ENCODE results near the gene RARG. TPM values are rescaled to one million over a fixed set of nuclear protein-coding genes. Genes with fewer than 3 reads are reported as not detected.
"Not testable (repeated sequence)": the region's sequence is repeated elsewhere in the genome, so short reads cannot be mapped to it uniquely, and the experiment has no call there.

Gene RARG
- total RNA-seq, 1 experiment from 2014 or later: 16.9 TPM

DNA sequence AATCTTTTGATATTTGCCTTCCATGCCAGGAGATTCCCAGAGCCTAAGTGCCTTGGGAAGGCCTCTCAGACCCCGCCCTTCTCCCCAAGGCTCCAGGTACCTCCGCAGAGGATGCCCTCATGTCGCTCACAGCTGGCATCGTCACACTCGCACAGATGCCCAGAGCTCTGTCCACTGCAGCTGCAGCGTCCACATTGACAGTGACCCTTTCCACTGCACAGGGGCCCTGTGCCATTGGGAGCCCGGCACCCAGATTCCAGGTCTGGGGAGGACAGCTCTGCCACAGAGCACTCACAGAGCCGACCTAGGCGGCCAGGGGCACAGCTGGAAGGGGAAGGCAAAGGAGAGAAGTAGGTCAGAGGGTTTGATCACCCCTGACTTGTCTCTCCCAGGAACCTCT is 39.0 kb downstream of the RARG start:
- DNase-seq (ENCODE audit: low read depth): no peak

DNA sequence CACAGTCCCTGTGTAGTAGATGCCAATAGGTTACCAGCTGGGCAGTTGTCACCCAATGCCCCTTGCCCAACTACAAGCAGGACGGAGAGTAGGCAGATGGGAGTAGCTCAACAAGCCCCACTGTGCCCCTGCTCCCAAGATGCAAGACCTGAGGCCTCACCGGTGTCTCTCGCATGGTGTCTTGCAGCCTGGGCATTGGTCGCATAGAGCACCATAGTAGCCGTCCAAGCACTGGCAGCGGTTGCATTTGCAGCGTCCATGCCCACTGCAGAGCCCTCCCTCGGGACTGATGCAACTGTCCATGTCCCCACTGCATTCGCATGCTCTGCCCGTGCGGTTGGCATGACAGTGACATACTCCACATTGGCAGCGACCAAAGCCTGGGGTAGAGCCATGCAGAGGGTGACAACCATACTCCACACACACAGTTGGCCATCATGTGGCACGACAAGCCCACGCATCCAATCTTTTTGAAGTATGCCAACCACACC is 39.4 kb downstream of the RARG start:
- DNase-seq (ENCODE audit: low read depth): no peak

DNA sequence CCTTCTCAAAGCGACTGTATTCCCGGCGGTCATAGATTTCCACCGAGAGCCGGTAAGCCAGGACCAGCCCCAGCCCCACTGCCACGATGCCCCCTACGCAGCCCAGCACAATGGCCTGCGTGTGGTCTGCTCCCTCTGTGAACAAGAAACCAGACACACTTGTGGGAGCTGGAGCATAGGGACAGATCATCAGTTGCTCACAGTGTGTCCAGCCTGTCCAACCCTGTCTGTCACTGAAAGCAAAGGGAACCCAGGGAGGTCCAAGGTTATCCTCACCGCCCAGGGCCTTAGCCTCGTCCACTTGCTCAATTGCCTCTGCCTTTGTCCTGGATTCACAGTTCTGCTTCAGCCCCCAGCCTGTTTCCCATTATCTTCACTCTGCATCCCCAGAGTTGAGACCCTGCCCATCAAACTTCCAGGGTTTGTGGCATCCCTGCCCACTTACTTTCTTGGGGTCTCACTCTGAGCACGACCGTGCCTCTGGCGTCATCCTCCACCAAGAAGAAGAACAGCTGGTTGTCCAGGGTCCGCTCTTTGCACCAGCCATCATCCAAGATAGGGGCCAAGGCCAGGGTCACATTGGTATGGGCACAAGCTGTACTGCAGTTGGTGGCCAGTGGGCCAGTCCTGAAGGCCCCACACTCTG is 40.0 kb downstream of the RARG start:
- no peak for DNase-seq (ENCODE audit: low read depth)

DNA sequence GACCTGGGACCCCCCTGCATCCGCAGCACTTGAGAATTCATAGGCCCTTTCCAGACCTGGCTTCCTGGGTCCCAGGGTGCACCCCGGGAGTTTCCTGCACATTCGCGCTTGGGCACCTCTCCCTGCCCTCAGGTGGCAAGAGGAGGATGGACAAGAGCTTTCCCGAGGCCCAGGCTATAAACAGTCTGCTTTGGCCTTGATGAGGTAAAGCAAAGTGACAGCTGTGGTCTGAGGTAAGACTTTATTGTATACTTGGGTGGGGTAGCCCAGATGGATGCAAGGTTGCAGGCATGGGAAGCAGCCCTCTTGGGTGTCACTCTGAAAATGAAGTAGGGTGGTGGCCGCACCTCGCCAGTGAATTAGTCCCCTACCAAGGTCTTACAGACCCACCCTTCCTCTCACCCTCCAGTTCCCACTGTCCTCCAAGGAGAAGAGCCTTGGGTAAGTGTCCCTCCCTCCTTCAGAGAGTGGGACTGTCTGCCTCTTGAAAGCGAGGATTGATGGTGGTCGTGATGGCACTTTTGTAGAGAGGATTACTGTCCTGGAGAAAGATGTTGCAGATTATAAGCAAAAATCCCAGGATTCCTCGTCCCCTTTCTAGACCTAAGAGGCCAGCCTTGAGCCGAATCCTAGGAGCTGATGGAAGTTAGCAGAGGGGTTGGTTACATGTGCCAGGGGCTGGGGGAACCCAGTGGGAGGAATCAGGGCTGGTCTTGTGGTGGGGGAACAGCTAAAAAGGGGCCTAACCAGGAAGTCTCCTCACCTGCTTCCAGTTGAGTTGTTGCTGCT is 40.7 kb downstream of the RARG start:
- no peak for DNase-seq (ENCODE audit: low read depth)

DNA sequence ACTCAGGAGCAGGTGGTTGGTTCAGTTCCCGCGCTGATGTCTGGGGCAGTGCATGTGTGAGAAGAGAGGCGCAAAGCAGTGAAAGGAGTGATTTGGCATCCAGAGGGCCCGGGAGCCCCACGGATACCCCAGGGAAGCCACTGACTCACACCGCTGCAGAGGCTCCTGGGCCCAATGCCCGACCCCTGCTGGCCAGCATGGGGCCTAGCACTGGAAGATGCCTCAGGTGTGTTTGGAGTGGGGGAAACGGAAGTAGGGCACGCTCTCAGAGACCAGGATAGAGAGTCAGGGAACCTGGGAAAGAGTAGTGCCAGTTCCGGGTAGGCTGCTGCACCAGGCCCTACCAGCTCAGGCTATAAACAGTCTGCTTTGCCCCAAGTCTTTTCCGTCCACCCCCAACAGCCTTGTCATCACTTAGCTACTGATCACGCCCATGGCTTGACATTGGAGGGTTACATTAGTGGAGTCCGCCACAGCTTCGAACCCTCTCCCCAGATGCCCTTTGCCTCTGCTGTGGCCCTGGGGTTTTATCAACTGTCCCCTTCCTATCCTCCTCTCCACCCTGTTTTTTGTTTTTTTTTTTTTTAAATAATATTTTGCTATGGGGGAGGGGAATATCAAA is 41.8 kb downstream of the RARG start:
- DNase-seq (ENCODE audit: low read depth): peak; percentile 76

DNA sequence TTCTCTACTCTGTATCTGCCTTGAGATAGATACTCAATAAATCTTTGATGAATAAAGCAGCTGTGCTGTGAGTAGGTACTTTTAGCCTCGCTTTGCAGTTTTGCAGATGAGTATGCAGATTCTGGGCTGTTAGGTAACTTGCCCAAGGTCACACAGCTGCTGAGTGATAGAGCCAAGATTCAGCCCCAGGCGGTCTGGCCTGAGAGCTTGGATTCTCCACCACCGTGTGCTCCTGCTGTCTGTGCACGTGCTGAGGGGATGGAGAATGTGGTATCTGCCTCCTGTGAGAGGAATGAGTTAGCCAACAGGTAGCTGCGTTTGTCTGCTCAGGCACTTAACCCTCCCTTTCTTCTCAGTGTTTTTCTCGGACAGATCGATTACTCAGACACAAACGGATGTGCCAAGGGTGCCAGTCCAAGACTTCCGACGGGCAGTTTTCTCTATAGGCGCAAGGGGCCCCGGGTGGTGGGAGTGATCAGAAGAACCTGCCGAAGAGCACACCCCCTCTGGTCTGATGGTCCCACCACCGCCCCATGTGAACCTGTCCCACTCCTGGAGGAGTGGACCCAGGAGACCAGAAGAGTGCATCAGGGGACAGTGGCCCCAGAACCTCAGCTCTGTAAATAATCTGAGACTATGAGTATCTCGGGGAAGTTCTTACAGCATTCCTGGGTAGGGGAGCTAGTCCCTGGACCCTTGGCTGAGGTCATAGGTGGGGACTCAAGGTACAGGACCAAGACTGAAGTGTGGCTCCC is 44.7 kb downstream of the RARG start:
- no peak for DNase-seq (ENCODE audit: low read depth)

DNA sequence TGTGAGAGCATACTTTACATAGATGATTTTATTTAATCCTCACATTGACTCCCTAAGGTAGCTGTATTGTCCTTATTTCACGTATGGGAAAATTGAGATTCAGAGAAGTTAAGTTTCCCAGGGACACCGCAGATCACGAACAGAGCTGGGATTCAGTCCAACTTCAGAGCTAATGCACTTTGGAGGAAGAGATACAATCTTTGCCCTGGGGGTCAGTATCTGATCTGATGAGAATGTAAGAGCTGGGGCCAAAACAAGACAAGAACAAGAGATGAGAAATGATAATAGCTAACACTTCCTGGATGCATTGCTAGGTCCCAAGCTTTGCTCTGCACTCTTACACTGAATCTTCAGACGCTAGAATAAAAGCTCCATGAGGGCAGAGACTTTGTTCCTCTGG is 45.3 kb downstream of the RARG start:
- no peak for DNase-seq (ENCODE audit: low read depth)

DNA sequence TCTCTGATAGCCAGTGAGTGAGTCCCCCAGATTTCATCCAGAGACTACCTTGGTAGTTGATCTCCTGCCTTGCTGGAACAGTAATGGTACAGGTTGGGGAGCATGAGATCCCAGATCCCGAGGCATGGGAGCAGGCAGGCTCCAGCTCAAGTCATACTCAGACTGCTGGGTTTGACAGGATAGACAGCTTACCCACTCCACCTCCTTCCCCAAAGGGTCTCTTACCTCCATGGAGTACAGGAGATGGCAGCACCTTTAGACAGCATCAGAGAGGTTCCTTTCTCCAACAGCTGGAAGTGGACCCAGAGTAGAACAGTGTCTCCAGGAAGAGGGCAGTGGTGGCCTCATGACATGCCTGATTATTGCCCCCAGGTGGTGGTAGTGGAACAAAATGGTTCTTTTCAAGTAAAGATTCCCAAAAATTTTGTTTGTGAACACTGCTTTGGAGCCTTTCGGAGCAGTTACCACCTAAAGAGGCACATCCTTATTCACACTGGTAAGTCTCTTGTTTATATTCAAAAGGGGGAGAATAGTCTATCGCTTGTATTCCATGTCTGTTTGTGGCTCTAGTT is 46.3 kb downstream of the RARG start:
- no peak for DNase-seq (ENCODE audit: low read depth)

DNA sequence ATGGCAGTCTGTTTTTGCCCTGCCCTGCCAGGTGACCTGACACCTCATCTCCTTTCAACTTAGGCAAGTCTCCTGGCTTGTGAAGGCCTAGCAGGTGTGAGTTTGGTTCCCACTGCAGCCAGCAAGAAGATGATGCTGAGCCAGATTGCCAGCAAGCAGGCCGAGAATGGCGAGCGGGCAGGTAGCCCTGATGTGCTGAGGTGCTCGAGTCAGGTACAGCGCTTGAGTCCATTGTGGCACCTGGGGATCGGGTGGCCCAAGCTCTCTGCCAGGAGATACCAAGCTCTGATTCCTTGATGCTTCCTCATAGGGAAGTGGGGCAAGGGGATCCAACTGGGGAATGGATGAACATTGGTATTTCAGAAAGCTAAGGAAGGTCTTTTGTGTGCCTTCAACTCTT is 47.2 kb downstream of the RARG start:
- no peak for DNase-seq (ENCODE audit: low read depth)

DNA sequence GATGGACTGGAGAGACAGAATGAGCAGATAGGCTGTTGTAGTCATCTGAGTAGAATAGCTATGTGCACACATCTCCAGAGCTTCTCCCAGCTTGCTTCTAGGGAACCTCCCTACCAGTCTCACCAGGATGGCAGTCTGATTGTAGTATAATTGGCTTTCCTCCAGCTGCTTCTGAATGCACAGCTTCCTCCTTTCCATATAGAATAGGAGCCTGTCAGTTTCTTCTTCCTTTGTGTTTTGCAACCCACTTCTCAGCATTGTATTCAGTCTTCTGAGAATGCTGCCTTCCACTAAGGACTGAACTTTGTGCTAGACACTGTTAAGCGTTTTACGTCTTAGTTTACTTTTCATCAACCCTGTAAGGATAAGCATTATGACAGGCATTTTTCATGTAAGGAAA is 49.1 kb downstream of the RARG start:
- DNase-seq (ENCODE audit: low read depth): no peak

DNA sequence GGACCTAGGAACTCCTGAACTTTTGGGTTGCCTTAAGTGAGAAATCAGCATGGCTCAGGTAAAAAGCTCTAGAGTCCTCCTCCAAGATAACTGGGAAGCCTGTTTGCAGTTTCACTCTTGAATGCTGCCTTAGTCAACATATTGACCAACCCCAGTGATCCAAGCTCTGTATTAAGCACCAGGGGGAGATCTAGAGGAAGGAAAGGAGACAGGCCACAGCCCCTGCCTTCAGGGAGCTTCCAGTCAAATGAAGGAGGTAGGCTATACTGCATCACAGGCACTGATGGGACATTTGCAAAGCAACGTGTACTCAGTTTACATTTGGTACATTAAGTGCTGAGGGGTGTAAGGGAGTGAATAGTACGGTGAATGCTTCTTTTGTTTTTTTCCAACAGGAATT is 50.1 kb downstream of the RARG start:
- DNase-seq (ENCODE audit: low read depth): no peak

DNA sequence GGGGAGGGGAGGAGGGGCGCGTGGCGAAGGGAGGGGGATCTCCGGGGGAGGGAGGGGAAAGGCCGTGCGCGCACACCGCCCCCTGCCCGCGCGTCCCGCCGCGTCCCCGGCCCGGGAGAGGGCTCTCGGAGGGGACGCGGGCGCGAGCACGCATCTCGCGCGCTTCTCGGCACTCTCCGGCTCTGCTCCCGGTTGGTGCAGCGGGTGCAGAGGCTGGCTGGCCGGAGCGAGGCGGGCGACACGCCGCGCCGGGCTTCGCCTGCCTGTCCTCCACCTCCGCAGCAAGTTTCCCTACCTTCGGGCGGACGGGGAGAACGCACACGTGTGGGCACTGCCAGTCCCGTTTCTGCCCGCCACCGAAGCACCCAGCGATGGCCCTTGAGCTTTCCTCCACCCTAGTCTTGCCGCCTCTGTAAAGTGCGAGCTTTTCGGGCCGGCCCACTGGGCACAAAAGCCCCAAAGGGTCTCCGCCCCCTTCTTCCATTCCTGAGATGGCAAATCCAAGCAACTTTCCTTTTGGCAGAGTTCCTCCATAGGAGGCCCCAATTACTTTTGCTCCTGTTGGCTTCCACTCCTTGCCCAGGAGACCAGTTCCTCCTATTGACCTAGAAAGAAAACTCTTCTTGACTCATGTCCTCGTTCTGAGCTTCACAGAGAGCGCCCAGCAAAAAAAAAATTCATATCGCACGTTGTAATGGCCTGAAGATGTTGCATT is 50.9 kb downstream of the RARG start:
- DNase-seq (ENCODE audit: low read depth): peak; percentile 81

DNA sequence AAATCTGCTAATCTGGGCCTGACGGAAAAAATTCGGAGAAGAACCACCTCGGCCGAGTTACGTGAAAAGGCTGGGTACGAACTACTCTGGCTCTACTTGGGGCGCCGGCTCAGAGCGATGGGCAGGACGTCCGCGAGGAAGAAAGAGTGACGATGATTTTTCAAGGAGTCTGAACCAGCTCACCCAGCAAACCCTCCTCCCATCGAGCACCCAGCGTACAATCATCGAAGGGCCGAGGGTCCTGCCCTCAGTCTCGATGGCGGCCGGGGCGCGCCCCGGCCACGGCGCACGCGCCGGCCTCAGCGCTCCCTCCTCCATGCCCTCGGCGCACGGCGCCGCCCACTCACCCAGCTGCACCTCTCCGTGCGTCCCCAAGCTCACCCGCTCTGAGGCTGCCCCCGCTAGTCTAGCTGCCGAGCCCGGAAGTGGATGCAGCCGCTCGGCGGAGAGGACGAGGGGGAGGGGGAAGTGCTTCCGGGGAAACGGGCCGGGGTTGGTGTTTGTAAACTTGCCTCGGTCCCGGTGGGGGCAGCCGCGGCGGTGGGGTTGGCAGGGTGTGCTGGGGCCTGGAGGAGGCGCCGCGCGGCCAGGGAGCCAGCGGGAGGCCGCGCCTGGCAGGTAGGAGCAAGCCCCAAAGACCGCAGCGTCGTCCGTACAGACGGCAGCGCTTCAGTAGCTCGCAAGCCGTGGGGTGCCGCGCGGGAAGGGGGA is 51.6 kb downstream of the RARG start, which contains the start of the genes CSAD and ZNF740:
Gene CSAD (minus strand): TSS at position 706 of the 711 bp plus-strand sequence. CDS start 7,455 bp downstream, outside the sequence.
Gene ZNF740 (plus strand): TSS at position 503 of the 711 bp plus-strand sequence. CDS start 1,262 bp downstream, outside the sequence.
- peak; percentile 98 for DNase-seq (ENCODE audit: low read depth)

DNA sequence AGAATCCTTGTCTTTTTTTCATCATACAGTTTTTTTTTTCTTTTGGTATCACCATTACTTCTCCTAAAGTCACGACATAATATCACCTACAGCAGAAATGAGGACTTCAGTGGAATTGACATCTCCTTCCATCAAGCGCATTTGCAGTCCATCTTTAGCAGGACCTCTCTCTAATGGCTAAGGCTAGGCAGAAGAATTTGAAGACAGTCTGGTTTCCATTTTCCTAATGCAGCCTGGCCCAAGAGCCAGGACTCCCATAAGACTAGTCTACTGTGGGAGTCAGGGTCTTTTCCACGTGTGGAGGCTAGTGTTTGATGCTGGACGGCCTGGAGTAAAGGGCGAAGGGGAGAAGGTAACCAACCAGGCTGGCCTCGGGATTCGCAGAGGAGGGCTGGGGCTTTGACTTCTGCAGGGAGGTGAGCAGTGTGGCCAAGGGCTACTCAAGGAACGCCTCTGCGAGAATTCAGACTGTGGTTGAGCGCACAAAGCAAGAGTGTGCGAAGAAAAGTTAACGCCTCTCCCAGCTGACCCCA is 52.3 kb downstream of the RARG start:
- DNase-seq (ENCODE audit: low read depth): no peak

DNA sequence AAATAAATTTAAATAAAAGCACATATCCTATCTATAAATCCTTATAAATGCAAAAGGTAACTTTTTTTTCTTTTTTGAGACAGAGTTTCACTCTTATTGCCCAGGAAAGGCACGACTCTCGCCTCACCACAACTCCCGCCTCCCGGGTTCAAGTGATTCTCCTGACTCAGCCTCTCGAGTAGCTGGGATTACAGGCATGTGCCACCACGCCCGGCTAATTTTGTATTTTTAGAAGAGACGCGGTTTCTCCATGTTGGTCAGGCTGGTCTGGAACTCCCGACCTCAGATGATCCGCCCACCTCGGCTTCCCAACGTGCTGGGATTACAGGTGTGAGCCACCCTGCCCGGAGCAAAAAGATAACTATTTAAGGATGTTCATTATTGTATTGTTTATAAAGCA is 53.2 kb downstream of the RARG start:
- not testable (repeated sequence) for DNase-seq (ENCODE audit: low read depth)

DNA sequence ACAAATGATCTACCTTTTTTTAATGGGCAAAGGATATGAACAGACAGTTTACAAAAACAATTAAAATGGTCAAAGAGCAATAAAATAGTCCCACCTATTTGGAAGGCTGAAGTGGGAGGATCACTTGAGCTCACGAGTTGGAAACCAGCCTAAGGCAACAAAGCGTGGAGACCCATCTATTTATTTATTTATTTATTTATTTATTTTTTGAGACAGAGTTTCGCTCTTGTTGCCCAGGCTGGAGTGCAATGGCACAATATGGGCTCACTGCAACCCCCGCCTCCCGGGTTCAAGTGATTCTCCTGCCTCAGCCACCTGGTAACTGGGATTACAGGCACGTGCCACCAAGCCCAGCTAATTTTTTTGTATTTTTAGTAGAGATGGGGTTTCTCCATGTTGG is 54.6 kb downstream of the RARG start:
- not testable (repeated sequence) for DNase-seq (ENCODE audit: low read depth)

DNA sequence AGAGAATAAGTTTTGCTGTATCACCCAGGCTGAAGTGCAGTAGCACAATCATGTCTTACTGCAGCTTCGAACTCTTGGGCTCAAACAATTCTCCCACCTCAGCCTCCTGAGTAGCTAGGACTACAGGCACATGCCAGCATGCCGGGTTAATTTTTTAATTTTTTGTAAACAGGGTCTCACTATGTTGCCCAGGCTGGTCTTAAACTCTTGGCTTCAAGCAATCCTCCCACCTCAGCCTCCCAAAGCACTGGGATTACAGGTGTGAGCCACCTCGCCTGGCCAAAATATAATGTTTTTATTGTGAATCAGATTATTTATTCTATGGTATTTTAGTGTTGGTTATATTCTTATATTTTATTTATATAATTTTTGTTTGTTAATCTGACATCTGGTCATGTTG is 55.3 kb downstream of the RARG start:
- DNase-seq (ENCODE audit: low read depth): no peak

DNA sequence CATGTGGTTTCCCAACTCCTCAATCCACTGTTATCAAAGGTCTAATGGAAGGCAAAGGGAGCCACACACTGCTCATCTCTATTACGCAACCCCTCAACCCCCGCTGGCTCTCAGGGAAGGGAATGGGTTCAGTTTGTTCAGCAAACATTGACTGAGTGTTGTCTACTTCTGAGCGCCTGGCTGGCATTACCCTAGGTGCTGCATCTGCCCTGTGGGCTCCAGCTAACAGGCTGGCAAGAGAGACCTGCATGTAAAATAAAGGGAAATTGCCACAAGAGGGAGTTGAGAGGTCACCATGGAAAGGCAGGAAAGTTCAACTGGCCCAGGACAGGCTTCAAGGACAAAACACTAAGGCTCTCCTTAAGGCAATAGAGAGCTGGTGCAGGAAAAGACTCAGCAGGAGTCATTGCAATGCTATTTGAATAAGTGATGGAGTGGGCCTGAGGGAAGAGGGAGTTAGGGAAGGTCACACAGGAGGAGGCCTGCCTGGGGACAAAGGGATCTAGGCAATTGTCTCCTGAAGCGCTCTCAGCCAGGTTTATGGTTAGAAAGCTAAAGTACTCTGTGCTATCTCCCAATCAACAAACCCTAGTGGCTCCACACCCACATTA is 57.0 kb downstream of the RARG start:
- DNase-seq (ENCODE audit: low read depth): peak; percentile 59

DNA sequence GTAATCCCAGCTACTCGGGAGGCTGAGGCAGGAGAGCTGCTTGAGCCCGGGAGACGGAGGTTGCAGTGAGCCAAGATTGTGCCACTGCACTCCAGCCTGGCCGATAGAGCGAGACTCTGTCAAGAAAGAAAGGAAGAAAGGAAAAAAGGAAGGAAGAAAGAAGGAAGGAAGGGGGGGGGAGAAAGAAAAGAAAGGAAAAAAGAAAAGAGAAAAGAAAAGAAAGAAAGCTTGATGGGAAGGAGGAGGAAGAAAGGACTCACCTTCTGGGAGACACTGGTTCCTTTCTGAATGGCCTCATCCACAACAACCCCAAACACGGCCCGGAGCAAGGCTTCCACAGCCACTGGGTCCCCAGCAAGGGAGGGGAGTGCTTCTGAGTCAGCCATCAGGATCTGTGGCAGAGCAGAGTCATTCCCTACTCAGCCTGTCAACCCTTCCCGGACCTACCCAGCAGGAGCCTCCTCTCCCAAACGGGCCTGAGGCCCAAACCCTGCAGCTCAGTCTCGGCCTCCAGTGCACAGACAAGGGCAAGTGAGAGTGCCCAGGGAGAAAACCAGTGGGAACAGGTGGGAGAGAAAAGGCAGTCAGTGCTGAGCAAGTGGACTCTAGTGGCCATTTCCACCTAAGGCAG is 58.8 kb downstream of the RARG start:
- no peak for DNase-seq (ENCODE audit: low read depth)

Measured in LHCN-M2 (cell line).